Keratinocyte (primary cell): ENCODE data around the gene CMSS1.

Experiments used
- EZH2 ChIP-seq: IDR thresholded peaks from one replicate; pipeline ENCODE4 v1.6.1; 2012; ENCODE audit warnings: inconsistent platforms, mild to moderate bottlenecking, low read length, moderate library complexity
- TF ChIP-seq, protein P1 (sequence below), 3 experiments: IDR thresholded peaks in 1 of 3; conservative IDR thresholded peaks in 1 of 3; optimal IDR thresholded peaks in 1 of 3; 2 replicates in 2 of 3; 3 replicates in 1 of 3; pipeline versions ENCODE3 to v1.5.1; 2011; ENCODE audit warnings: low read length in 3 of 3, mild to moderate bottlenecking in 3 of 3, moderate library complexity in 2 of 3, control low read depth in 1 of 3, inconsistent platforms in 1 of 3; ENCODE audit not compliant: insufficient read depth in 2 of 3; ENCODE audit errors: extremely low read depth in 1 of 3

DNA sequence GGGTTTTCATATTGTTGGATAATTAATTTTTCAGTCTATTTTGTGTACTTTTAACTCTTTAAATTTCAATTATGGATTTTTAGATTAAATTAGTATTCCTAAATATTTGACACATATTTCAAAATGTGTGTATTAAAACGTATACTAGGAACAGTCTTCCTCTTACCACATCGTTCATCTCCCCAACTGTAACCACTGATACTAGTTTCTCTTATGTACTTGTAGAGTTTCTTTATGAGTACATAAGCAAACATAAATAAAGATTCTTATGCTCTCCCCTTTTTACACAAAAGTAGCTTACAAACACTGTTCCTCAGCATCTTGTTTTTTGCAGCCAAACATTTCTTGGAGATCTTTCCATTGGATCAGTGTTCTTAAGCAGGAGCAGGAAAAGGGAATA lies 45.9 kb downstream of the CMSS1 start:
- TF ChIP-seq, protein P1, sequence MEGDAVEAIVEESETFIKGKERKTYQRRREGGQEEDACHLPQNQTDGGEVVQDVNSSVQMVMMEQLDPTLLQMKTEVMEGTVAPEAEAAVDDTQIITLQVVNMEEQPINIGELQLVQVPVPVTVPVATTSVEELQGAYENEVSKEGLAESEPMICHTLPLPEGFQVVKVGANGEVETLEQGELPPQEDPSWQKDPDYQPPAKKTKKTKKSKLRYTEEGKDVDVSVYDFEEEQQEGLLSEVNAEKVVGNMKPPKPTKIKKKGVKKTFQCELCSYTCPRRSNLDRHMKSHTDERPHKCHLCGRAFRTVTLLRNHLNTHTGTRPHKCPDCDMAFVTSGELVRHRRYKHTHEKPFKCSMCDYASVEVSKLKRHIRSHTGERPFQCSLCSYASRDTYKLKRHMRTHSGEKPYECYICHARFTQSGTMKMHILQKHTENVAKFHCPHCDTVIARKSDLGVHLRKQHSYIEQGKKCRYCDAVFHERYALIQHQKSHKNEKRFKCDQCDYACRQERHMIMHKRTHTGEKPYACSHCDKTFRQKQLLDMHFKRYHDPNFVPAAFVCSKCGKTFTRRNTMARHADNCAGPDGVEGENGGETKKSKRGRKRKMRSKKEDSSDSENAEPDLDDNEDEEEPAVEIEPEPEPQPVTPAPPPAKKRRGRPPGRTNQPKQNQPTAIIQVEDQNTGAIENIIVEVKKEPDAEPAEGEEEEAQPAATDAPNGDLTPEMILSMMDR (optimal IDR thresholded peaks at IDR 0.05 in 1 of 3, IDR thresholded peaks at IDR 0.05 in 1 of 3, conservative IDR thresholded peaks at IDR 0.05 in 1 of 3; ENCODE audit: extremely low read depth in 1 of 3, insufficient read depth in 2 of 3, low read length in 3 of 3) = no peak
- no peak for TF ChIP-seq EZH2
